ENCODE data around the gene DLG2.
"Not testable (repeated sequence)": the region's sequence is repeated elsewhere in the genome, so short reads cannot be mapped to it uniquely, and the experiment has no call there.

Gene DLG2

DNA sequence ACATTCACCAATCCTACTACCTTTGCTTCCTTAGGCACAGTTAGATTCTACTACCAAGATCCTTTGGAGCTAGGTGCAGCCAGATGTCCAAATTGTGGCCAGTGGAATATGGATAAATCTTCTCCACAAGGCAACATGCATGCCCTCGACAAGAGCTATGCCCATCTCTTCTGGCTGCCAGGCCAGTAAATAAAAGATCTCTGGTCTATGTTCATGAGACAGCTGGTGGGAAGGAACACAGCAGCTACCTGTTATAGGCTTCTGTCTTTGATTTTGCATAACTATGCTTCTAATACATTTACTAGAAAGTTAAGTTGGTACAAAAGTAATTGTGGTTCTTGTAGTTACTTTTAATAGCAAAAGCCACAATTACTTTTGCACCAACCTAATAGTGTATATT, 182.7 kb downstream of the DLG2 start:
- no peak for DNase-seq (ENCODE audit: low spot score)

DNA sequence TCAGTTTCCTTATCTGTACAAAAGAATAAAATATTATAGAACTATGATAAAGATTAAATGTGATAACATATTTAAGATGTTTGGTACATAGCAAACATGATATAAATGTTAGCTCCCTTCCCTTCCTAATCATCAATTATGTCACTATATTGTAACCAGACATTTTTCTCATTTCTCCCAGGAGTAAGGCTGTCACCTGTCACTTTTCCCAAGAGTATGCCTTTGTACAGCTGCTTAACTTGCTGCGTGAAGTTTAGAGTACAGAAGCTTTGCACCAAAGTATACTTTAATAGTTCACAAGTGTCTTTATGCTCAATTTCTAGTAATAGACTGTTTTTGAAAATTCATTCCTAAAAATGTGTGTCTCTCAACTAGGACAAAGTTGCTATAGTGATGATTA, 186.9 kb downstream of the DLG2 start:
- no peak for DNase-seq (ENCODE audit: low spot score)

DNA sequence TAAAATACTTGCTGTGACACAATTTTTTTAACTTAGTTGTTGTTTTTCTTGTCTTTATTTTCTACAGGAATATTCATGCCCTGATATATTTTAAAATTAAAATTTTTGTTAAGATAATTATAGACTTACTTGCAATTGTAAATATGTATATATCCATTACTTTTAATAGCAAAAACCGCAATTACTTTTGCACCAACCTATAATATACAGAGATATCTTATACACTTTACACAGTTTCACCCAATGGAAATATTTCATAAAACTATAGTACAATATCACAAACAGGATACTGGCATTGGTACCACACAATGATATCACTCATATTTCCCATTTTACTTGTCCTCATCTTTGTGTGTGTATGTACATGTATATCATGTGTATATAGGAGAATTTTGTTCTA, 188.8 kb downstream of the DLG2 start:
- DNase-seq (ENCODE audit: low spot score) = no peak

DNA sequence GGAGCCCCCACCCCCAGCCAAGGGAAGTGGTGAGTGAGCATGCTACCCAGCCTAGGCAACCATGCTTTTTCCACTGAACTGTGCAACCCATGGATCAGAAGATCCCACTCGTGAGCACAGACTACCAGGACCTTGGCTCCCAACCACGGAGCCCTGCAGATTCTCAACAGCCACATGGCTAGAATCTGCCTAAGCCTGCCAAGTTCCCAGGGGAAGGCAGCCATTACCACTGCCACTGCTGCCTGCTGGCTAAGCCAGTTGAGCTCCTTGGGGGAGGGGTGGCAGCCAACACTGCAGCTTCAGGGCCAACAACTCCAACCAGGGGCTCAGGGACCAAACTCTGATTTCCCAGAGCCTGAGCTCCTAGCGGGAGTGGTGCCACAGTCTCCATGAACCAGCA, 195.8 kb downstream of the DLG2 start:
- DNase-seq (ENCODE audit: low spot score) = no peak

DNA sequence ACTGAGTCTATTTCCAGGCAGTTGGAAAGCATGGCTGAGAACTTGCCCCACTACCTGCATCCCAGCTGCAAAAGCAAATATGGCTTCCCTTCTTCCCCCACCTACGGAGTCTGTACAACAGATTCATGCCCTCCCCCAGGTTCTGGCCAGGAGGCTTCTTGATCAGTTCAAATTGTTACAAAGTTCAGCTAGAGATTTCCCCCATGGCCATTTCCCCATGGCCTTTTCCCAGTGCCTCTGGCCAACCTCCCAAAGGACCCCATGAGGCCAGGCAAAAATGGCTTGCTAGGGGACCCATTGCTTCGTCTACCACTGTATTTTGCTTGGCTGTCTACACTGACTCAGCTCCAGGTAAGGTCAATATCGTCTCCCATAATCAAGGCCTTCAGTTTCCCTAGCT, 203.3 kb downstream of the DLG2 start:
- no peak for DNase-seq (ENCODE audit: low spot score)

DNA sequence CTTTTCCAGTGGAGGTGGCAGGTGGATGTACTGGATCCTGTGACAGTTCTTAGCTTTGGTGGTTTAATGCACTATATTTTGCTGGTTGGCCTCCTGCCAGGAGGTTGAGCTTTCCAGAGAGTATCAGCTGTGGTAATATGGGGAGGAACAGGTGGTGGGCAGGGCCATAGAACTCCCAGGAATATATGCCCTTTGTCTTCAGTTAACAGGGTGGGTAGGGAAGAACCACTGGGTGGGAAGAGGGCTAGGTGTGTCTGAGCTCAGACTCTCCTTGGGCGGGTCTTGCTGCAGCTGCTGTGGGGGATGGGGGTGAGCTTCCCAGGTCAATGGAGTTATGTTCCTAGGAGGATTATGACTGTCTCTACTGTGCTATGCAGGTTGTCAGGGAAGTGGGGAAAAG, 203.8 kb downstream of the DLG2 start:
- no peak for DNase-seq (ENCODE audit: low spot score)

DNA sequence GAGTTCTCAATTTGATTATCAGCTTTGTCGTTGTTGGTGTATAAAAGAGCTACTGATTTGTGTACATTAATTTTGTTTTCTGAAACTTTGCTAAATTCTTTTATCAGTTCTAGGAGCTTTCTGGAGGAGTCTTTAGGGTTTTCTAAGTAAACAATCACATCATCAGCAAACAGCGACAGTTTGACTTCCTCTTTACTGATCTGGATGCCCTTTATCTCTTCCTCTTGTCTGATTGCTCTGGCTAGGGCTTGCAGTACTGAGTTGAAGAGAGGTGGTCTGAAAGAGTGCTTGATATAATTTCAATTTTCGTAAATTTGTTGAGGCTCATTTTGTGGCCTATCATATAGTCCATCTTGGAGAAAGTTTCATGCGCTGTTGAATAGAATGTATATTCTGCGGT, 213.0 kb downstream of the DLG2 start:
- no peak for DNase-seq (ENCODE audit: low spot score)

DNA sequence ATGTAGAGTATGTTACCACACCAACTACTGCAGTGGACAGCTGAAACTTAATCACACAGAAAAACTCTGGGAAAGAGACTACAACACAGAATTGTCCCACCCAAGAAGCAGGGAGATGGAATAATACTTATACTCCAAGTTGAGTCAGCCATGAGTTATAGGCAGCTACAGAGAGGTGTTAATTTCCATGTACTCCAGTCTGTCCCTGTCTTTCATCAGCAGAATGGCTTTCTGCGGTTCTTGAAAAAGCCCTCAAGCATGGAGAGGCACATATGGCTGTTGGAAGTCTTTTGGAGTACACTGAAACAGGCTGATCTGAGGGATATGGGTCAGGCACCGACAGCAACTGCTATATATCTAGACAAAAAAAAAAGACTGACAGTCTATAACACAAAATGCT, 219.5 kb downstream of the DLG2 start:
- no peak for DNase-seq (ENCODE audit: low spot score)

DNA sequence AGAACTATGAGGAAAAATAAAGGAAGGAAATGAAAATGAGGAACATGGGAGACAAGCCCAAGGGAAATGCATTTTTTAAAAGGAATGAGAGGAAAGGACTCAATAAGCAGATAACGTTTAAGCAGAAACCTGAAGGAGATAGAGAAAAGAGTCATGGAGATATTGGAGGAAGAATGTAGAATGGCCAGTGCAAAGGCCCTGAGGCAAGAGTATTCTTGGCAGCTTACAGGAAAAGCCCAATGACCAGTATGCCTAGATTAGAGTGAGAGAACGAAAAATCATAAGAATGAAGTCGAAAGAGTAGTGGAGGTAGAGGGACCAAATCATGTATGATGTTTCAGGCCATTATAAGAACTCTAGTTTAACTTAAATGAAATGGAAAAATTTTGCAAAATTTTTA, 220.3 kb downstream of the DLG2 start:
- DNase-seq (ENCODE audit: low spot score) = no peak

DNA sequence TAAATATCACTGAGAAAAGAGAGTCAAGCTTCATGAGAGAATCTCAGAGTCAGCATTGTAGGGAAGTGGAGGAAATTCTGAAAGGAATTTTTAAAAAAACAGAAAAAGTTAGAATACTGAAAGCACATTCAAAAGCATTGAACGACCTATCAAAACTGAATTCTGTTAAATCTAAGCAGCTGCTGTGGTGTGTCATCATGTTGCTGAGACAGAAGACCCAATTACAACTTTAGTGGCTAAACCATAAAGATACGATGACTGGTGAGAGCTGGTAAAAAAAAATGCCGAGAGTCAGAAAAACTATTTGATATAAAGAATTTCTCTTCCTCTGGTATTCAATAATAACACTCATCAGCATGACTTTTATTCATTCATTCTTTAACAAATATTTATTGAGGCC, 220.8 kb downstream of the DLG2 start:
- DNase-seq (ENCODE audit: low spot score) = no peak

DNA sequence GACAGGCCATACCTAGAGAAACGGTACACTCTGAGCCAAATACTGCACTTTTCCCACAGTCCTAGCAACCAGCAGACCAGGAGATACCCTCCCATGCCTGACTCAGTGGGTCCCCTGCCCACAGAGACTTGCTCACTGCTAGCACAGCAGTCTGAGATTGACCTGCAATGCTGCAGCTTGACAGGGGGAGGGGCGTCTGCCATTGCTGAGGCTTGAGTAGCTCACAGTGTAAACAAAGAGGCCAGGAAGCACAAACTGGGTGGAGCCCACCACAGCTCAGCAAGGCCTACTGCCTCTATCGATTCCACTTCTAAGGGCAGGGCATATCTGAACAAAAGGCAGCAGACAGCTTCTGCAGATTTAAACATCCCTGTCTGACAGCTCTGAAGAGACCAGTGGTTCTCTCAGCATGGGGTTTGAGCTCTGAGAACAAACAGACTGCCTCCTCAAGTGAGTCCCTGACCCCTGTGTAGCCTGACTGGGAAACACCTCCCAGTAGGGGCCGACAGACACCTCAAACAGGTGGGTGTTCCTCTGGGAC, 231.6 kb downstream of the DLG2 start:
- not testable (repeated sequence) for DNase-seq (ENCODE audit: low spot score)

DNA sequence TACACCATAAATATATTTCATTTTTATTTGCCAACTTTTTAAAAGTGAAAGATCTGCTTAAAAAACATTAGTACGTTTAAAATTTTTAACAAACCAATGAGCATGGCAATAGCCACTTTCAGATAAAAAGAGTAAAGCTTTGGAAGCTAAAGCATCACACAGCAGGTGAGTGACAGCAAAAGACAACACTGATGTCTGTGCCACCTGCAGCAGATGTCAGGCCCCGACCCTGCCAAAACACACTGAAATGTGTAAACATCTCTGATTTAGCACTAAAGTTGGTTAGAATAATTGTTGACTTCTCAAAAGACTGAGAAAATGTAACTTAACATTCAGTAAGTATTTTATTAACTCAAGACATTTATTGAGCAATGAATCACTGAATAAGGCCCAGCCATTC, 232.9 kb downstream of the DLG2 start:
- DNase-seq (ENCODE audit: low spot score) = no peak

DNA sequence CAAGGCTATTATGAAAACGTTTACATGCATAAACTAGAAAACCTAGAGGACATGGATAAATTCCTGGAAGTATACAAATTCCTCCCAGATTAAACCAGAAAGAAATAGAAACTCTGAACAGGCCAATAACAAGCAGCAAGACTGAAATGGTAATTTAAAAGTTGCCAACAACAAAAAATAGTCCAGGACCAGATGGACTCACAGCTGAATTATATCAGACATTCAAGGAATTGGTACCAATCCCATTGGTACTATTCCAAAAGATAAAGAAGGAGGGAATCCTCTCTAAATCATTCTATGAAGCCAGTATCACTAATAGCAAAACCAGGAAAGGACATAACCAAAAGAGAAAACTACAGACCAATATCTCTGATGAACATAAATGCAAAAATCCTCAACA, 236.0 kb downstream of the DLG2 start:
- DNase-seq (ENCODE audit: low spot score) = no peak

DNA sequence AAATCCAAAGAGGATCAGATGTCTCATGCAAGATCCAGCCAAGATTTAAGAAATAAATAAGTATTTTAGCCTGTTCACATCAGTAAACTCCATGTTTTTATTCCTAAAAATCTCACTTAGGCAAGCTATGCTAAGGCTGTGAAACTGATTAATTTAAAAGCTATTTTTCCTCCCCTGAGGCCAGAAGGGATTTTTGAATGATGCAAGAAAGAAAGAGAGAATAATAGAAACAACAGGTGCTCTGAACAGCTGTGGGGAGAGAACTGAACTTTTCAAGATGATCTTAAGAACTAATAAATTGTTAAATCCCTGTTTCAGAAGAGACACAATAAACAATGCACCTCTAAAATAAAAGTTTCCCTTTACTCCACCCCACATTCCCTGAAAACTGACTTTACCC, 241.6 kb downstream of the DLG2 start:
- no peak for DNase-seq (ENCODE audit: low spot score)

DNA sequence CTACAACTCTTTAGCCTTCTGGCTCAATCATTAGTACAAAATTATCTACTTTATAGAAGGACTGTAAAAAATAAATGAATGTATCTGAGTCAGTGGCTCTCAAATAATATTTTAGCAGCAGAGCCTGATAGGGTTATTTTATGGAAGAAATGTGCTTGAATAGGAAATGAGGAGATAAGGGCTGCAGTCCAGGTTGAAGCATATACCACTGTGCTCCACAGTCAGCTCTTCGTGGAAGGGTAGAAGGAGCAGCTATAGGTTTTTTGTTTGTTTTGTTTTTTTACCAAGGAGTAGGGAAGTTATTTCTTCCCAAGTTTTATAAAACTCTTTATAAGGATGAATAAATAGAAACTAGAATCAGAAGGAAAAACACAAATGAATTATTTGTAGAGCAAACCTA, 242.0 kb downstream of the DLG2 start:
- no peak for DNase-seq (ENCODE audit: low spot score)

DNA sequence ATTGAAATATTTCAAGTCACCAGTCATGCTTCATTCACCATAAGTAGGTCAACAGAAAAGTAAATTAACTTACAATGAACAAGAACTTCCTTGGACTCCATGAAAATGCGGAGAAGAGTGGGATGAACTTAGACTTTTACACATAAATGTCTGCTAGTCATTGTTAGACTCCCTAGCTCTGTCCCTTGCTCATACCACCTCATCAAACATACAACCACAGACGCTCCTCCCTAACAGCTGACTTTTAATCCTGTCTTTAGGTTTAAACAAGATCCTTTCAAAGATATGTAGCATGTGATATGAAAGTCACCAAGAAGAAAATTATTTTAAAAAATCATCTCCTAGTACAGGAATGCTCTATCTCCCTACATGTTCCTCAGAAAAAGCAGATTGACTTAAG, 248.1 kb downstream of the DLG2 start:
- DNase-seq (ENCODE audit: low spot score) = no peak

DNA sequence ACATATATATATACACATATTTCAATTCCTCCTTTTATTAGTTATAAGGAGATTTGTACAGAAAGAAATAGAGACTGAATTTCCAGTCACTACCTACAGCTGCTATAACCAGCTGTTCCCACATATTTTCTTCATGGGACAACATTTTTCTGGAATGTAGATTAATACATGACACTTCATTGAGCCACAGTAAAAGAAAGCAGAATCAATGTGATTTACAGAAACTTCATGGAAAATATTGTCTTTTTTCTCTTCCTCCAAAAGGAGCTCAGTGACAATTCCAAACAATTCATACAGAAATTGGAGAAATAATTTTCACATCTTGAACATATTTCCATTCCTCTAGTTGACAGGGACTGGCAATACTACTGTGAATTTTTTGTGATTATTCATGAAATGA, 249.2 kb downstream of the DLG2 start:
- DNase-seq (ENCODE audit: low spot score) = no peak

DNA sequence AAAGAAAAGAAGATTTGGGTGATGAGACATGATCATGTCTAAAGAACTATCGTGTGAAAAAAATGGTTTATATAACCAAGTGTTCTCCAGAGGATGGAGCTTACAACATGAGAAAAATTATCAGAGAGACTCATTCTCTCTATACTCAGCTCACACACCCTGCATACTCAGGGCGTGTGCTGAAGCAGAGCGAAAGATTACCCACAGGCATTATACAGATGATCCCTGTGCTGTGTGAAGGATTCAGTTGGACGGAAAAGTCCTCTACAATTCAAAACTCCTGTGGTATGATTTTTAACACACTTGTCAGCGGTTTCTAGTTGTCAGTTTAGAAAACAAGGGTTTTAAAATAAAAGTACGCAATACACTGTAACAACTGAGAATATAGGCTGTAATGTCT, 267.3 kb downstream of the DLG2 start:
- no peak for DNase-seq (ENCODE audit: low spot score)

DNA sequence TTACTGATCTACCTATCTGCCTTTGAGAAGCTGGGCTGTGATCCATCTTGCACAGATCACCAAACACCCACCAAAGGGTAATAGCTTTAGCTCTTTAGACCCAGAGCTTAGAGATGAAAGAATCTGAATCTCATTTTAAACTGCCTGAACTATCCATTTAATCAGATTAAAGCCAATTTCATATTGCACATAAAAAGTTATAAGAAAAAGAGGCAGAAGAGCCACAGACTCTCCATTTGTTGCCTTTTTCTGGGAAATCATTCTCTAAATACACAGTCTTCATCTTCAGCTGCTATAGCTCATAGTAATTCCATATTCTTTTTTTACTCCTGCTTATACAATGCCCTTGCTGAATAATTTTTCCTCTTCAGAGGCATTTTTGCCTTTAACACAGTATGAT, 271.2 kb downstream of the DLG2 start:
- no peak for DNase-seq (ENCODE audit: low spot score)

DNA sequence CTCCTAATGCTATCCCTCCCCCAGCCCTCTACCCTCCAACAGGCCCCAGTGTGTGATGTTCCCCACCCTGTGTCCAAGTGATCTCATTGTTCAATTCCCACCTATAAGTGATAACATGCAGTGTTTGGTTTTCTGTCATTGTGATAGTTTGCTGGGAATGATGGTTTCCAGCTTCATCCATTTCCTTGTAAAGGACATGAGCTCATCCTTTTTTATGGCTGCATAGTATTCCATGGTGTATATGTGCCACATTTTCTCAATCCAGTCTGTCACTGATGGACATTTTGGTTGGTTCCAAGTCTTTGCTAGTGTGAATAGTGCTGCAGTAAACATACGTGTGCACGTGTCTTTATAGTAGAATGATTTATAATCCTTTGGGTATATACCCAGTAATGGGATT, 277.6 kb downstream of the DLG2 start:
- not testable (repeated sequence) for DNase-seq (ENCODE audit: low spot score)

DNA sequence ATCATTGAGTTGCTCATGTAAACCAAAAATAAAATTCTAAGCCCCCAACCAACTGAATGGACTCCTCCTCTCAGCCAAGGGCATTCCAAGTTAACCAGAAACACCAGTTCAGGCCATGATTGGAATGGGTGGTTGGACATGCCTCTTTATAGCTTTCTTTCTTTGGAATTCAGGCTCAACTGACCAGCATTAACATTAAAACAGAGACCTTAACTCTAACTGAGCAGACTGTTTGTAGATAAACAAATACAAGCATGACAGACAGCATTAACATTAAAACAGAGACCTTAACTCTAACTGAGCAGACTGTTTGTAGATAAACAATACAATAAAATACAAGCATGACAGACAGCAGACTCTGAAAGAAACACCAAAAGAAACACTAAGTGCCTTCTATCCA, 278.2 kb downstream of the DLG2 start:
- no peak for DNase-seq (ENCODE audit: low spot score)

DNA sequence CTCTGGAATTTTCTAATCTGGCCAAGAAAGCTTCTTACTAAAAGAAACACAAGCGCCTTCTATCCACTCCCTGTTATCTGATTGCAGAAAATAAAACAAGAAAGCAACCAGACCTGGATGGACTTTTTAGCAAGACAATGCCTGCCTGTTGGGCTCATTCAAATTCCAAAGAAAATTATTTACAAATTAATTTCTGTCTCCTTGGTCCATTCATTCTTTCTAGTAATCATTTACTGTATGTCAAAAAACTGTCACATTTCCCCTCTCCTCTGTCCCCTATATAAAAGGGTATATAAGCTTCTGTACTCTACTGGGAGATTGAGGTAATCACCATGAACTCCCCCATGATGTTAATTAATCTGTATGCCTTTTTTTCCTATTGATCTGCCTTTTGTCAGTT, 279.9 kb downstream of the DLG2 start:
- DNase-seq (ENCODE audit: low spot score) = no peak

DNA sequence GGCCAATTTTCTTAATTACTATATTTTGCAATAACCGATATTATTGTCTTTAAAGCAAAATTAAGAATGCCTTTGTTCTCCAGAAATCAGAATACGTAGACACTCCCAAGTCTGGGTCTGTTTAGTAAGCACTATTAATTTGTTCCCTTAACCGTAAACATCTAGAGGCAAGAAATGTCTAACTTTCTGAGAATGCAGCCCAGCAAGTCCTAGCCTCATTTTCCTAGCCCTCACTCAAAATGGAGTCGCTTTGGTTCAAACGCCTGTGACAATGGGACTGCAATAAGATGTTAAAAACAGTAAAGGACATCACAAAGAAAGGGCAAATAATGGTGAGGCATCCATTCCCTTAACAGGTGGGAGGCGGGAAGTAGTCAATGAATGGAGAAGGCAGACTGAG, 280.7 kb downstream of the DLG2 start:
- no peak for DNase-seq (ENCODE audit: low spot score)

DNA sequence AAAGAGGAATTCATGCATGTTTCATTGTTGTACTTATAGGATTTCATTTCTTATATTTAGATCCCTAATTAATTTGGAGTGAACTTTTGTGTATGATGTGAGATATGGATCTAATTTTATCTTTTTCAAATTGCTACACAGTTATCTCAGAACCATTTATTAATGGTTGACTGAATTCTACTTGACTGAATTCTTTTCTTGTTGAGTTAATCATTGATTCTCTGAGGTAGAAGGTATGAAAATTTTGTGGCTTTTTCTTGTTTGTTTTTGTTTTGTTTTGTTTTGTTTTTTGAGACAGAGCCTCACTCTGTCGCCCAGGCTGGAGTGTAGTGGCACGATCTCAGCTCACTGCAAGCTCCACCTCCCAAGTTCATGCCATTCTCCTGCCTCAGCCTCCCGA, 286.3 kb downstream of the DLG2 start:
- DNase-seq (ENCODE audit: low spot score) = not testable (repeated sequence)

DNA sequence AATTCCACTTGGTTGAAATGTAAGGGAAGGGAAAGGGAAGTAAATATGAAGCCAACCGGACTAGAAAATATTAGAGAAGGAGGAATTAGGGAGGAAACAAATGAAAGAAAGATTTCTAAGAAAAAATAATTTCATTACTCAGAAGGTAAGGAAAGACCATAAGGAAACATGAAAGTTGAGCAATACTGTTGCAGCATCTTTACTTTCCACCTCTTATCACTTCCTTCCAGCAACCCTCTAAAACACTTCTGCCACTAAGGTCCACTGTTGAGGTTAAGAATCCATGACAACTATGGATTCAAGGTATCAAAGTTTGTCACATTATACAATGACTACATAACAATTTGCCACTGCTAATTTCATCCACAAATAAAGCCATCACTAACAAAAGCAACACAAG, 308.6 kb downstream of the DLG2 start:
- DNase-seq (ENCODE audit: low spot score) = no peak
